Panc1 (cell line): ENCODE data around the gene KIAA1217.

Source experiments
- POLR2AphosphoS5 ChIP-seq: IDR thresholded peaks from 2 replicates; pipeline ENCODE4 v1.6.1; 2012; ENCODE audit warnings: mild to moderate bottlenecking, low read depth, low read length, moderate library complexity
- TF ChIP-seq, protein P1 (sequence below): fragments of 450-650 bp; IDR thresholded peaks from 2 replicates; pipeline ENCODE4 v1.5.1; 2017; ENCODE audit warnings: mild to moderate bottlenecking

DNA sequence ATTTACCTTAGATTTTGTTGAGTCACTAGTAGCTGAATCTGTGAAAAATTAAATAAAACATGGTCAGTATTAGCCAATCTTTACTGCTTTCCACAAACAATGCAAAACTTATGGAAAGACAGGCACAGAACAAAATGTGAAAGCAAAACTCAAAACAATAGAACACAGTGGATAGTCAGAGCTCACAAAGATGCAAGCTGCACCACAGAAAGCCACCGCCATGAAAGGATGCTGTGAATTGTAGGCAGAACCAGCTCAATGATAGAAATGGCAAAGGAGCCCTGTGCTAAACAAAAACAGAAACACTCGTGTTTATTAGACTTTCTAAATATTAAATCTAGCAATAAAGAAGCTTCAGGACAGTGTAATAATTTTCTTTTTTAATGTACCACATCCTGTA, 380.3 kb downstream of the KIAA1217 start:
- TF ChIP-seq, protein P1, sequence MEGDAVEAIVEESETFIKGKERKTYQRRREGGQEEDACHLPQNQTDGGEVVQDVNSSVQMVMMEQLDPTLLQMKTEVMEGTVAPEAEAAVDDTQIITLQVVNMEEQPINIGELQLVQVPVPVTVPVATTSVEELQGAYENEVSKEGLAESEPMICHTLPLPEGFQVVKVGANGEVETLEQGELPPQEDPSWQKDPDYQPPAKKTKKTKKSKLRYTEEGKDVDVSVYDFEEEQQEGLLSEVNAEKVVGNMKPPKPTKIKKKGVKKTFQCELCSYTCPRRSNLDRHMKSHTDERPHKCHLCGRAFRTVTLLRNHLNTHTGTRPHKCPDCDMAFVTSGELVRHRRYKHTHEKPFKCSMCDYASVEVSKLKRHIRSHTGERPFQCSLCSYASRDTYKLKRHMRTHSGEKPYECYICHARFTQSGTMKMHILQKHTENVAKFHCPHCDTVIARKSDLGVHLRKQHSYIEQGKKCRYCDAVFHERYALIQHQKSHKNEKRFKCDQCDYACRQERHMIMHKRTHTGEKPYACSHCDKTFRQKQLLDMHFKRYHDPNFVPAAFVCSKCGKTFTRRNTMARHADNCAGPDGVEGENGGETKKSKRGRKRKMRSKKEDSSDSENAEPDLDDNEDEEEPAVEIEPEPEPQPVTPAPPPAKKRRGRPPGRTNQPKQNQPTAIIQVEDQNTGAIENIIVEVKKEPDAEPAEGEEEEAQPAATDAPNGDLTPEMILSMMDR, result no peak
- TF ChIP-seq POLR2AphosphoS5, result no peak
